Amniotic stem cell (primary cell): Measurements from ENCODE around the gene SPANXN5.
"Not testable (repeated sequence)": the region's sequence is repeated elsewhere in the genome, so short reads cannot be mapped to it uniquely, and the experiment has no call there.

Experiments
- DNase-seq: peaks from one replicate; lab custom pipeline; 2025; lab: John Stamatoyannopoulos, UW

Gene SPANXN5, protein sequence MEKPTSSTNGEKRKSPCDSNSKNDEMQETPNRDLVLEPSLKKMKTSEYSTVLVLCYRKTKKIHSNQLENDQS

DNA sequence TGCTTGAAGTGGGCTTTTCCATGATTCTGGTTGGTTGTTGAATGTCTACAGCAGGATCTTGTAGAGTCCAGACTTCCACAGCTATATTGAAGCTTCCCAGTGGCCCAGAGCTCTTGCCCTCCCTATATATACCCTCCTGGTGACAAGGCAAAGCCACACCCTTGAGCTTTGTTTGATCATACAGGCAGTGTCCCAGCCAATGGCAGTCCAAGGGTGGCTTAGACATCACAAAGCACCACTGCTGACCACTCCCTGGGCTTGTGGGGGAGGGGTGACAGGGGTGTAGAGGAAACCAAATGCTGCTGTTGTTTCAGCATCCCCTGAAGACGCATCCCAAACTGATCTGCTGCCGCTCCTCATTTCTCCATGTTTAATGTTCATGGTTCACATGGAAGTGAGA, at the start of gene SPANXN5:
TSS of gene SPANXN5 (minus strand) at position 101 of the 400 bp plus-strand sequence. CDS start at position 22, 79 bp downstream.
- DNase-seq: not testable (repeated sequence)

DNA sequence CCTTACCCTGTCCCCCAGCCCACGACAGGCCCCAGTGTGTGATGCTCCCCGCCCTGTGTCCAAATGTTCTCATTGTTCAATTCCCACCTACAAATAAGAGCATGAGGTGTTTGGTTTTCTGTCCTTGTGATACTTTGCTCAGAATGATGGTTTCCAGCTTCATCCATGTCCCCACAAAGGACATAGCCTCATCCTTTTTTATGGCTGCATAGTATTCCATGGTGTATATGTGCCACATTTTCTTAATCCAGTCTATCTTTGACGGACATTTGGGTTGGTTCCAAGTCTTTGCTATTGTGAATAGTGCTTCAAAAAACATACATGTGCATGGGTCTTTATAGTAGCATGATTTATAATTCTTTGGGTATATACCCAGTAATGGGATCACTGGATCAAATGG, 46.4 kb upstream of the SPANXN5 start:
- DNase-seq: not testable (repeated sequence)

DNA sequence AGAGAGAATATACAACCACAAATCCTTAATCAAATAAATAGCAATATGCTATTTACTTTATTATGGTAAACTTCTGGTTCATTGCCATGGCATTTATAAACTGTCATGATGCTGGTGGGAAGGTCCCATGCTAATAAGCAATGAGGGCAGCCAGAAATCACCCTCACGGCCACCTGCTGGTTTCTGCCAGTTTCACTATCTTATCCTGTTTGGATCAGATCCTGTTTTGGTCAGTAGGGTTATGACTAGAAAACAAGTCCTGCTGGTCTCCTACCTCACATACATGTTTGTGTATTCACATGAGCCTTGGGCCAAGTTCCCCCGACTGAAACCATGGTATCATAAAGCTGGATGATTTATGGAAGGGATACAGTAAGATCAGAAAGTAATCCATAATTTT, 41.9 kb upstream of the SPANXN5 start:
- no peak for DNase-seq

DNA sequence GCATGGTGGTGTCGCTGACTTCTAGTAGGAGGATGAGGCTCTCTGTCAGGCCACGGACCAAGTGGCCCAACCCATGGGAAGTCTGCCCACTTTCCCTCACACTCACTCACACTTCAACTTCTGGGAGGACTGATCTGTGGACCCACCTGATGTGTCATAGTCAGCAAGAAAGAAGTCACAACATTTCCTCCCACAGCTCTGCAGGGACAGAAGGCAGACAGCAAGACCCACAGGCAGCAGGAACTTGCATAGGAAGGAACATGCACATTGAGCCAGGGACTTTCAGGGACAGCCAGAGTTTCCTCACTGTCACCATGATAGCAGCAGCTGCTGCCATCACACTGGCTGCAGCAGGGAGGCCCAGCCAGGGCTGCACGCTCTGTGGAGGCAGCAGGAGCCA, 33.3 kb upstream of the SPANXN5 start:
- no peak for DNase-seq

DNA sequence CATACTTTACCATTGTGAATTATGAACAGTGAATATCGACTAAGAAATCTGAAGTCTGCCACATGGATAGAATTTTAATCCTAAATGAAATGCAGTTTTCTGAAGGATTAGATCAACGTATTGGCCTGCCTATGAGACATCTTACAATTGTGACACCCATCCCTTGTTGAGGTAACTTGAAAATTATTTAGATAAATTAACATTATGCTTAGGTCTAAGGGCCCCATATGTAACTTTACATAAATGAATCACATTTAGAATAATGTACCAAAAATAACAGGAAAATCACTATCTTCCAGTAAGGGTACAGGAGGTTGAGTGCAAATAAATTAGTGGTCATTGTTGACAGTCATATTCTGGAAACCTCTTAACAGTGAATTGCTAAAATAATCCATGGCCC, 27.4 kb upstream of the SPANXN5 start:
- DNase-seq: no peak

DNA sequence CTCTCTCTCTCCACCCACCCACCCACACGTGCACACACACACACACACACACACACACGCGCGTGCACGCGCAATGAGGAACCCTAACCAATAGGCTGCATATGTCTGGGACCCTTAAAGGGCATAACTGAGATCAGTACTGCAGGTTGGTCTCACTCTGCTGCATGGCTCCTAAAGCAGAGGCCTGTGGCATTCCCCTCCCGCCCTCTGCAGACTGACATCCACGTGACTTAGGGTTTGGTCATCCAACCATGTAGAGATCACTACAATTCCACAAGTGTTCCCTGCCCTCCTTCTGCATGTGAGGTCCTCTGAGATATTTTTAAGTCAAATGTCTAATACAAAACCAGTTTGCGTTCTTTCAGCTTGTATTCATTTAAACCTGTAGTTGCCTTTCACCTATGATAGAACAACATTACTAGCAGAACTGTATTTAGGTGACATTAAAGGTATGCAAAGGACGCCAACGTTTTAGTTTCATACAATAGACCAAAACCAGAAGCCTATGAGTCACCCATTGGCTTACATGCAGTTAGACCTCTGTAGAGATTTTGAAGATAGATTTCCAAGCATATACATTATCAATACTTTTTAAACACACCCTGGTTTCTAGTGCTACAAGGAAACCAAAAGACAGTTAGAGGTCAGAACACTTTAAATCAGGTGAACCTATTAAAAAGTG, 24.0 kb upstream of the SPANXN5 start:
- no peak for DNase-seq

DNA sequence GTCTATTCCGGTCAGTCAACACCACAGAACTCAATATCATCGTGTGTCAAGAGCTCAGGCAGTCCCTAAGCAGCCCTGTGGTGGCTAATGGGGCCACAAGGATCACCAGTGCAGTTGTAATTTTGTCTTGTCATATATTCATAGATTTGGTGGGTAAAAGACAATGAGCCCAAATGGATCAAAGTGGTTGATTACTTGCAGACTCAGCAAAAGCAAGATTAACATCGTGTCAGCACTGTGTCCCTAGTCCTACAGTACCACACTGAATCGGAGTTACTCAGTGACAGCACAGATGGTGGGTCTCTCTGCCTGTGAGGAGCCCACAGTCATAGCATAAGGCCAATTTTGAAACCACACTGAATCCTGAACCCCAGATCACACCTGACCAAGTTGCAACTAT, 22.6 kb upstream of the SPANXN5 start:
- no peak for DNase-seq

DNA sequence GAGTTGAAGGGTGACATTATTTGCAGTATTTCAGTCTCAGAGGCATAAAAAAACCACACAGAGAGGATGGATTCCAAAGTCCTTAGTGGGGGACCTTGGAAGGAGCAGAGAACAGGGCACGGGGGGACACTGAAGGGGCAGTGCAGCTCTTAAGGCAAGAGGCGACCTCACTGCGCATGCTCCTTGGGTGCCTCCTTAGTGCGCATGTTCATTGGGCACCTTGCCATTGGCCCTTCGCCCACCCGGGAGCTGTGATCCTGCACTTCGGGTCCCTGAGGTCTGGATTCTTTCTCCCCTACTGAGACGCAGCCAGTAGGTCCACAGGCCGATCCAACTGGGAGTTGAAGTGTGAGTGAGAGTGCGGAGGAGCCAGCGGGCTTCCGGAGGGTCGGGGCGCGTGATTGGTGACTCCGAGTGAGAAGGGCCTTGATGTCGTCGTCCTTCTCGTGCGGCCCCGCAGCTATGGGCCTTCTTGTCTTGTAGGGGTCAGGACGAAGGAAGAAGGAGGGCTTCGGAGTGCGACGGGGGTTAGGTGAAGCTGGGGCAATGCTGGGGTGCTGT, 13.9 kb upstream of the SPANXN5 start, which contains the start of gene XAGE5:
TSS of gene XAGE5 (plus strand) at position 223 of the 561 bp plus-strand sequence. CDS start 1,280 bp downstream, outside the sequence.
- DNase-seq: no peak

DNA sequence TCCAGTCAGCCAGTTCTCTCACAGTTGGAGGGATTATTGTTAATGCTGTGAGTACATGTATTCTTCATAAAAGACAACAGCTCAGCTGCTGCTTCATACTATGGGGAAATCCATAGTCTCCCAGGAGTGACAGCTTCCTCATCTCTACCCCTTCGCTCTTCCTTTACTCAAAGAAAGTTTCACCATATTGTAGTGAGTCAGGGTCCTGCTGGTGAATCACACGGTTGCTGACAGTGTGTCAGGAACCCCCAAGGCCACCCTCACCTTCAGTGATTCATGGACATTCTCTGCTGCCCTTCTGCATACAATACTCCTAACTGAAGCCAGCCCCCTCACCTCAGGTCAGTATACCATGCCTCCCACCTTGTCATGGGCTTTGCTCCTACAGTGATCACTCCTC, 7.6 kb upstream of the SPANXN5 start:
- DNase-seq: not testable (repeated sequence)

DNA sequence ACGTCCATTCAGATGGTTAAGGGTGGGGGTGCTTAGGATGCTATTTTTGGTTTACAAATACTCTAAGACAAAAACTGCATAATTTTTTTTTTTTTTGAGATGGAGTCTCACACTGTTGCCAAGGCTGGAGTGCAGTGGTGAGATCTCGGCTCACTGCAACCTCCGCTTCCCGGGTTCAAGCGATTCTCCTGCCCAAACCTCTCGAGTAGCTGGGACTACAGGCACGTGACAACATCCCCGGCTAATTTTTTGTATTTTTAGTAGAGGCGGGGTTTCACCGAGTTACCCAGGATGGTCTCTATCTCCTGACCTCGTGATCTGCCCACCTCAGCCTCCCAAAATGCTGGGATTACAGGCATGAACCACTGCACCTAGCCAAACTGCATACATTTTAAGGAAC, 23.7 kb downstream of the SPANXN5 start:
- not testable (repeated sequence) for DNase-seq

DNA sequence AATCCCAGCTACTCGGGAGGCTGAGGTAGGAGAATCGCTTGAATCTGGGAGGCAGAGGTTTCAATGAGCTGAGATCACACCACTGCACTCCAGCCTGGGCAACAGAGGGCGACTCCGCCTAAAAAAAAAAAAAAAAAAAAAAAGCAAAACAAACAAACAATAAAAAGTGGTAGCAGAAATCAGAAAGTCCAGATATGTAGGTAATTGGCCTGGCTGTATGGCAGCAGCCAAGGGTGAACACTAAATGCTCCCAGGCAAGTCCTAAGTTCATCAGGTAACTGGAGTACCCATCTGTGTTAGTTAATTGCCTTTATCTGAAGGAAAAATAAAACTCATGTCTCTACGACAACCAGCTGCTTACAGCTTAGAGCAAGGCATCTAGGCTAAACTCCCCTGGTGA, 31.2 kb downstream of the SPANXN5 start:
- not testable (repeated sequence) for DNase-seq

DNA sequence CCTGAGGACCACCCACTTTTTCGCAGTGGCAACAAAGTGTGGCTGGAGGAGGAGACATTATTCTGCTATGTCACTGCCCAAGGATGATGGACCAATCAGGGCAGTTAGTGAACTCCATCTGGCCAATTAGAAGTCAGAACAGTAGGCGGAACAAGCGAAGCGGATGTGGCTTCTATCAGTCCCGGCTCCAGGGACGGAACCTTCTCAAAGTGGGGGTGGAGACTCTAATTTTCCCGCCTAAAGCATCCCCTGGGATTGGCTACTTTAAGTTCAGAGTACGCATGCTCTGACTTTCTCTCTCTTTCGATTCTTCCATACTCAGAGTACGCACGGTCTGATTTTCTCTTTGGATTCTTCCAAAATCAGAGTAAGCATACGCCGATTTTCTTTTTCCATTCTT, 46.3 kb downstream of the SPANXN5 start, which contains the start of gene SSX2B:
TSS of gene SSX2B (plus strand) at position 301 of the 400 bp plus-strand sequence. CDS start 1,429 bp downstream, outside the sequence.
- not testable (repeated sequence) for DNase-seq
